SK-N-SH treated with all-trans-retinoic acid at 6 μM for 48 hours (cell line): ENCODE measurements around the gene TXNRD2.
A peak's percentile ranks its signal among the peaks of the same experiment; 100 is the strongest.

Source experiments
- ARNTL ChIP-seq: fragments of 450-650 bp; formaldehyde crosslinking; IDR thresholded peaks from 2 replicates; pipeline ENCODE4 v1.5.0; 2020; ENCODE audit warnings: low read depth, mild to moderate bottlenecking, moderate library complexity, borderline replicate concordance
- BACH2 ChIP-seq: fragments of 250-450 bp; sonication (Bioruptor Pico); IDR thresholded peaks from 2 replicates; pipeline ENCODE4 v1.9.0; 2021; ENCODE audit warnings: mild to moderate bottlenecking, borderline replicate concordance
- ISL1 ChIP-seq: fragments of 250-450 bp; sonication (Bioruptor Pico); IDR thresholded peaks from 2 replicates; pipeline ENCODE4 v2.1.2; 2022; ENCODE audit warnings: mild to moderate bottlenecking, moderate library complexity
- RARB ChIP-seq: fragments of 250-450 bp; sonication (Bioruptor Pico); IDR thresholded peaks from 2 replicates; pipeline ENCODE4 v1.8.0; 2021; ENCODE audit warnings: mild to moderate bottlenecking, moderate library complexity
- SNAI2 ChIP-seq: fragments of 250-450 bp; sonication (Bioruptor Pico); IDR thresholded peaks from 2 replicates; pipeline ENCODE4 v1.5.0; 2020; ENCODE audit warnings: mild to moderate bottlenecking, moderate library complexity
- TOX ChIP-seq: fragments of 250-450 bp; sonication (Bioruptor Pico); IDR thresholded peaks from 2 replicates; pipeline ENCODE4 v1.8.0; 2021; ENCODE audit warnings: mild to moderate bottlenecking, moderate library complexity, borderline replicate concordance
- ZC3H10 ChIP-seq: fragments of 250-450 bp; sonication (Bioruptor Pico); IDR thresholded peaks from 2 replicates; pipeline ENCODE4 v1.5.1; 2021; ENCODE audit warnings: mild to moderate bottlenecking, moderate library complexity
- ZFP30 ChIP-seq: fragments of 450-650 bp; formaldehyde crosslinking; IDR thresholded peaks from 2 replicates; pipeline ENCODE4 v1.5.0; 2022; ENCODE audit warnings: mild to moderate bottlenecking, moderate library complexity
- ZNF565 ChIP-seq: fragments of 450-650 bp; formaldehyde crosslinking; conservative IDR thresholded peaks from 2 replicates; pipeline ENCODE4 v1.5.0; 2020; ENCODE audit warnings: low read depth, mild to moderate bottlenecking, moderate library complexity
- ZNF70 ChIP-seq: fragments of 450-650 bp; formaldehyde crosslinking; IDR thresholded peaks from 2 replicates; pipeline ENCODE4 v1.5.0; 2020; ENCODE audit warnings: mild to moderate bottlenecking, moderate library complexity
- TF ChIP-seq, protein P1 (sequence below): fragments of 250-450 bp; sonication (Bioruptor Pico); IDR thresholded peaks from 2 replicates; pipeline ENCODE4 v1.8.0; 2020; ENCODE audit warnings: mild to moderate bottlenecking, moderate library complexity, borderline replicate concordance
- TF ChIP-seq, protein P2 (sequence below): fragments of 250-450 bp; sonication (Bioruptor Pico); IDR thresholded peaks from 2 replicates; pipeline ENCODE4 v1.5.1; 2020; ENCODE audit warnings: low read depth, mild to moderate bottlenecking, moderate library complexity

DNA sequence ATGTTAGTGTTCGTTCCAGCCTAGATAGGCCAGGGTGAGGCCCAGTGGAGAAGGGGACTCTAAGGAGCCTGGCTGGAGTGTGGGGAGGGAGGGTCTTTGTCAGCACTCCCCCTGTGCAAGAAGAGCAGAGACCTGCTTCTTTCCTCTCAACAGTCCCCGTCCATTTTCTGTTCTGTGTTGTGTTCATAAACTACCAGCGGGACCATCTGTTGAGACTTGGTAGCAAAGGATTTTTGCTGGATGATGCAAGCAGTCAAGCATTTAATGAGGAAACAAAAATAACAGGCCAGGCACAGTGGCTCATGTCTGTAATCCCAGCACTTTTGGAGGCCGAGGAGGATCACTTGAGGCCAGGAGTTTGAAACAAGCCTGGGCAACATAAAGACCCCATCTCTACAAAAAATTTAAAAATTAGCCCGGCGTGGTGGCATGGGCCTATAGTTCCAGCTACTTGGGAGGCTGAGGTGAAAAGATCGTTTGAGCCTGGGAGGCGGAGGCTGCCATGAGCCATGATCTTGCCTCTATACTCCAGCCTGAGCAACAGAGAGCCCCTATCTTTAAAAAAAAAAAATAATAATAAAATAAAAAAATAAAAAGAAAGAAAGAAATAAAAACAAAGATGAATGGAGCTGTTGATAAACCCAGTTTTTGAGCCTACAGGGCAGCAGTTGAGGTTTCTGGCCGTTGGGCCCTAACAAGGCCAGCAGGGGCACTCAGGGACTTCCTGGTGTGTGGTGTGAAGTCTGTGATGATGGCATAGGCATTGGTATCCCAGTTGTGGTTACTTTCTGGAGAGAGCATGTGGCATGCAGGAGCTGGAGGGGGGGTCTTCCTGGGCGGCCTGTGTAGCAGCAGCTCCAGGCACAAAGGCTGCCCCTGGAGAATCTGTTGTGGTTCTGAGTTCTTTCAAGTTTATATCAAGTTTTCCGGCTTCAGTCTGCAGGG is 1.7 kb upstream of the TXNRD2 start:
- TF ChIP-seq BACH2 (CRISPR knock-in tag) (no peak), ARNTL (CRISPR knock-in tag) (no peak), ISL1 (CRISPR knock-in tag) (no peak; the same call in 1 of the 2 replicates), TOX (CRISPR knock-in tag) (no peak), ZFP30 (CRISPR knock-in tag) (no peak), ZC3H10 (CRISPR knock-in tag) (no peak), ZNF565 (CRISPR knock-in tag) (no peak), RARB (CRISPR knock-in tag) (no peak), SNAI2 (CRISPR knock-in tag) (no peak), ZNF70 (CRISPR knock-in tag) (no peak)
- TF ChIP-seq, protein P1, sequence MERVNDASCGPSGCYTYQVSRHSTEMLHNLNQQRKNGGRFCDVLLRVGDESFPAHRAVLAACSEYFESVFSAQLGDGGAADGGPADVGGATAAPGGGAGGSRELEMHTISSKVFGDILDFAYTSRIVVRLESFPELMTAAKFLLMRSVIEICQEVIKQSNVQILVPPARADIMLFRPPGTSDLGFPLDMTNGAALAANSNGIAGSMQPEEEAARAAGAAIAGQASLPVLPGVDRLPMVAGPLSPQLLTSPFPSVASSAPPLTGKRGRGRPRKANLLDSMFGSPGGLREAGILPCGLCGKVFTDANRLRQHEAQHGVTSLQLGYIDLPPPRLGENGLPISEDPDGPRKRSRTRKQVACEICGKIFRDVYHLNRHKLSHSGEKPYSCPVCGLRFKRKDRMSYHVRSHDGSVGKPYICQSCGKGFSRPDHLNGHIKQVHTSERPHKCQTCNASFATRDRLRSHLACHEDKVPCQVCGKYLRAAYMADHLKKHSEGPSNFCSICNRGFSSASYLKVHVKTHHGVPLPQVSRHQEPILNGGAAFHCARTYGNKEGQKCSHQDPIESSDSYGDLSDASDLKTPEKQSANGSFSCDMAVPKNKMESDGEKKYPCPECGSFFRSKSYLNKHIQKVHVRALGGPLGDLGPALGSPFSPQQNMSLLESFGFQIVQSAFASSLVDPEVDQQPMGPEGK = no peak
- TF ChIP-seq, protein P2, sequence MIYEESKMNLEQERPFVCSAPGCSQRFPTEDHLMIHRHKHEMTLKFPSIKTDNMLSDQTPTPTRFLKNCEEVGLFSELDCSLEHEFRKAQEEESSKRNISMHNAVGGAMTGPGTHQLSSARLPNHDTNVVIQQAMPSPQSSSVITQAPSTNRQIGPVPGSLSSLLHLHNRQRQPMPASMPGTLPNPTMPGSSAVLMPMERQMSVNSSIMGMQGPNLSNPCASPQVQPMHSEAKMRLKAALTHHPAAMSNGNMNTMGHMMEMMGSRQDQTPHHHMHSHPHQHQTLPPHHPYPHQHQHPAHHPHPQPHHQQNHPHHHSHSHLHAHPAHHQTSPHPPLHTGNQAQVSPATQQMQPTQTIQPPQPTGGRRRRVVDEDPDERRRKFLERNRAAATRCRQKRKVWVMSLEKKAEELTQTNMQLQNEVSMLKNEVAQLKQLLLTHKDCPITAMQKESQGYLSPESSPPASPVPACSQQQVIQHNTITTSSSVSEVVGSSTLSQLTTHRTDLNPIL (CRISPR knock-in tag) = peak; percentile 40; the same call in 1 of the 2 replicates
